ENCODE data around the gene FOXN3.

DNA sequence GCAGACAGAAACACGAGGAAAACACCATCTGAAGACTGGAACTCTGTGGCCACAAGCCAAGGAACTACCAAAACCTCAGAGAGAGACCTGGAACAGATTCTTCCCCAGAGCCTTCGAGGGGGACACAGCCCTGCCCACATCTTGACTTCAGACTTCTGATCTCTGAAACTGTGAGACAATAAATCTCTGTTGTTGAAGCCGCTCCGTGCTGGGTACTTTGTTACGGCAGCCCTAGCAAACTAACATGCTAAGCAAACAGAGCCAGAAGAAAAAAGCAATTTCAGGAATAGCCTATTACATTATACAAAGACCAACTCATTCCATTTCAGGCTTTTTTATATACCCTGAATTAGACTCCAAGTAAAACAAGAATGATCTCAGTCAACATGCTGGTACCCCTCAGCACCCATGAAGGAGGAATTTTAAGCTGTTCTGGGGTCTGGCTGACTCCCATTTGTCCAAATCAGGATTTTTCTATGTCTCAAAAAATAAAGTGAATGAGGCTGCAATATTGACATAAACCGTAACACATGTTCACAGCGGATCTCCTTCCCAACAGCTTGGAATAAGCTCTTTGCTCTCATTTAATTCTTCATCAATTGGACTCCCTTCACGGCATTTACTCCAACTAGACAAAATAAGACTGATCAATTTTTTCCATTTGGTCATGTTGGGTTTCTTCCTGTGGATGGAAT lies 190.1 kb downstream of the FOXN3 start:
- TF ChIP-seq POLR2A (IDR thresholded peaks at IDR 0.05; ENCODE audit: low read length) (no peak), GATA1 (IDR thresholded peaks at IDR 0.05; ENCODE audit: low read depth, low read length) (no peak)

Measured in erythroblast (primary cell).